Measurements from ENCODE around the gene TMC6.

GRCh38 chr17:78173097-78173715, 44.7 kb upstream of the TMC6 start:
- TF ChIP-seq POLR2A (IDR thresholded peaks at IDR 0.05) (no peak), CTCF (IDR thresholded peaks at IDR 0.05) (no peak)
